ENCODE data around the gene SRPRA. TPM values are rescaled to one million over a fixed set of nuclear protein-coding genes. Genes with fewer than 3 reads are reported as not detected.
"Not testable (repeated sequence)": the region's sequence is repeated elsewhere in the genome, so short reads cannot be mapped to it uniquely, and the experiment has no call there.

SRPRA gene
- total RNA-seq, 4 donors from 2014 or later: 64.9 to 90.0 (median 80.4) TPM

- Histone ChIP-seq H3K9me3 (no peaks in the 10 kb centered on the region), H3K36me3 (peaks cover 0 to 24% (median 0%) of the 10 kb centered on the region in 3 donors), H3K27me3 (no peaks in the 10 kb centered on the region), H3K4me1 (peaks cover 0 to 47% (median 17%) of the 10 kb centered on the region in 4 donors), H3K4me3 (no peak overlapping the region), H3K27ac (peak overlapping the region in 1 of 4 donors; percentile 43)
- 55 to 68% methylated on average over 8 of the region's 8 CpGs for WGBS, 2 donors
- TF ChIP-seq, protein P1, sequence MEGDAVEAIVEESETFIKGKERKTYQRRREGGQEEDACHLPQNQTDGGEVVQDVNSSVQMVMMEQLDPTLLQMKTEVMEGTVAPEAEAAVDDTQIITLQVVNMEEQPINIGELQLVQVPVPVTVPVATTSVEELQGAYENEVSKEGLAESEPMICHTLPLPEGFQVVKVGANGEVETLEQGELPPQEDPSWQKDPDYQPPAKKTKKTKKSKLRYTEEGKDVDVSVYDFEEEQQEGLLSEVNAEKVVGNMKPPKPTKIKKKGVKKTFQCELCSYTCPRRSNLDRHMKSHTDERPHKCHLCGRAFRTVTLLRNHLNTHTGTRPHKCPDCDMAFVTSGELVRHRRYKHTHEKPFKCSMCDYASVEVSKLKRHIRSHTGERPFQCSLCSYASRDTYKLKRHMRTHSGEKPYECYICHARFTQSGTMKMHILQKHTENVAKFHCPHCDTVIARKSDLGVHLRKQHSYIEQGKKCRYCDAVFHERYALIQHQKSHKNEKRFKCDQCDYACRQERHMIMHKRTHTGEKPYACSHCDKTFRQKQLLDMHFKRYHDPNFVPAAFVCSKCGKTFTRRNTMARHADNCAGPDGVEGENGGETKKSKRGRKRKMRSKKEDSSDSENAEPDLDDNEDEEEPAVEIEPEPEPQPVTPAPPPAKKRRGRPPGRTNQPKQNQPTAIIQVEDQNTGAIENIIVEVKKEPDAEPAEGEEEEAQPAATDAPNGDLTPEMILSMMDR (IDR thresholded peaks at IDR 0.05): no peak
- no peak for TF ChIP-seq EP300 (IDR thresholded peaks at IDR 0.05)
- TF ChIP-seq POLR2A (IDR thresholded peaks at IDR 0.05): no peak
- no peak for DNase-seq (ENCODE audit: low spot score in 2 of 2)
Measured at GRCh38 chr11:126312961-126313360, 44.3 kb upstream of the SRPRA start.

DNA sequence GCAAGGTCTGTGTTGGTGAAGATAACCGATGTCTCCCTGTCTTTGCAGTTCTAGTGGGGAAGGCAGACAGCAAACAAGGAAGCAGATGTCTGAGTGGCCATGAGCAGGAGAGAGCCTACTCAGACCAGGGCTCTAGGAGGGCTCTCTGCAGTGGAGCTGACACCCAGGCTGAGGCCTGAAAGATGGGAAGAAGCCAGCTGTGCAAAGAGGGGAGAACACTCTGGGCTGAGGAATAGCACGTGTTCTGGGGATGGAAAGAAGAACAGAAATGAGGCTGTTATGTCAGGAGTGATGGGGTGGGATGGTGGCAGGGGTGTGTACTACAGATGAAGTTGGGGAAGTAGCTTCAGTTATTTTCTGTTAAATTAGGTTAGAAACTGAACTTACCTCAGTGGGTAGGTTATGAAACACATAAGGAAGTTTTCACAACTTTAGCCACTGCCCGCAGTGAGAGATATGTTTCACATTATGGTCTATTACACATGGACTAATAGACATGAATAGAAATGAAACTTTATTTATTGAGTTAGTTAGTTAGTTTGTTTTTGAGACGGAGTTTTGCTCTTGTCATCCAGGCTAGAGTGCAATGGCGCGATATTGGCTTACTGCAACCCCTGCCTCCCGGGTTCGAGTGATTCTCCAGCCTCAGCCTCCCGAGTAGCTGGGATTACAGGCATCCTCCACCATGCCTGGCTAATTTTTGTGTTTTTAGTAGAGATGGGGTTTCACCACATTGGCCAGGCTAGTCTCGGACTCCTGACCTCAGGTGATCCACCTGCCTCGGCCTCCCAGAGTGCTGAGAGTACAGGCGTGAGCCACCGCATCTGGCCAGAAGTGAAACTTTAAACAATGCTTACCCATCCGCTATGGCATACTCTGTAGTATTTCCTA lies 43.0 kb upstream of the SRPRA start:
- DNase-seq (ENCODE audit: low spot score in 2 of 2): no peak
- no peak overlapping the region for H3K4me3 ChIP-seq
- H3K36me3 ChIP-seq: peaks cover 0 to 27% (median 0%) of the 10 kb centered on the region in 3 donors
- H3K27me3 ChIP-seq: no peaks in the 10 kb centered on the region
- no peaks in the 10 kb centered on the region for H3K9me3 ChIP-seq
- peak overlapping the region in 1 of 4 donors; percentile 48 for H3K27ac ChIP-seq
- TF ChIP-seq POLR2A (IDR thresholded peaks at IDR 0.05): no peak
- 87 to 88% methylated on average over 14 of the region's 14 CpGs for WGBS, 2 donors
- peaks cover 0 to 50% (median 15%) of the 10 kb centered on the region in 4 donors for H3K4me1 ChIP-seq

GRCh38 chr11:126310992-126311310 lies 42.3 kb upstream of the SRPRA start:
- H3K9me3 ChIP-seq: no peaks in the 10 kb centered on the region
- no peak for DNase-seq (ENCODE audit: low spot score in 2 of 2)
- H3K4me3 ChIP-seq: no peak overlapping the region
- no peak for TF ChIP-seq POLR2A (IDR thresholded peaks at IDR 0.05)
- TF ChIP-seq, protein P1 (IDR thresholded peaks at IDR 0.05): no peak
- TF ChIP-seq EP300 (IDR thresholded peaks at IDR 0.05): no peak
- H3K36me3 ChIP-seq: peaks cover 0 to 29% (median 0%) of the 10 kb centered on the region in 3 donors
- H3K4me1 ChIP-seq: peaks cover 0 to 57% (median 15%) of the 10 kb centered on the region in 4 donors
- no peaks in the 10 kb centered on the region for H3K27me3 ChIP-seq
- H3K27ac ChIP-seq: peak overlapping the region in 1 of 4 donors; percentile 48
- 50 to 64% methylated on average over 6 of the region's 6 CpGs for WGBS, 2 donors

- TF ChIP-seq, protein P1 (IDR thresholded peaks at IDR 0.05): peak; percentile 77 to 94 (median 90)
- TF ChIP-seq POLR2A (IDR thresholded peaks at IDR 0.05): no peak
- Histone ChIP-seq H3K27me3 (no peaks in the 10 kb centered on the region), H3K36me3 (peaks cover 0 to 27% (median 0%) of the 10 kb centered on the region in 3 donors), H3K9me3 (no peaks in the 10 kb centered on the region), H3K27ac (peak overlapping the region in 2 of 4 donors; percentile 44 to 48), H3K4me3 (no peak overlapping the region), H3K4me1 (peaks cover 0 to 62% (median 17%) of the 10 kb centered on the region in 4 donors)
- peak; percentile 67 to 86 for DNase-seq (ENCODE audit: low spot score in 2 of 2)
- 48 to 51% methylated on average over 12 of the region's 12 CpGs for WGBS, 2 donors
Measured at GRCh38 chr11:126310200-126310991, 41.7 kb upstream of the SRPRA start.

GRCh38 chr11:126308771-126309170 lies 40.1 kb upstream of the SRPRA start:
- not testable (repeated sequence) for DNase-seq (ENCODE audit: low spot score in 2 of 2); H3K27me3 ChIP-seq; H3K9me3 ChIP-seq; H3K4me3 ChIP-seq
- Histone ChIP-seq H3K4me1 (peaks cover 0 to 72% (median 20%) of the 10 kb centered on the region in 4 donors), H3K36me3 (peaks cover 0 to 20% (median 0%) of the 10 kb centered on the region in 3 donors), H3K27ac (peak overlapping the region in 2 of 4 donors; percentile 45 to 72)
- 70 to 83% methylated on average over 4 of the region's 4 CpGs for WGBS, 2 donors

Data from tibial nerve (tissue), 4 donors.